Body of pancreas (tissue), 4 donors: Measurements from ENCODE around the gene LINS1.

ENCODE experiments used
- CTCF ChIP-seq, 7 experiments: fragments of 450-650 bp in 4 of 7; fragments of 200-600 bp in 3 of 7; sonication (generic) in 3 of 7; IDR thresholded peaks; one replicate each; pipeline ENCODE4 v1.5.1; 2016 to 2019; ENCODE audit warnings: antibody characterized with exemption in 7 of 7
- POLR2A ChIP-seq, 3 donors: fragments of 450-650 bp; IDR thresholded peaks; one replicate each; pipeline ENCODE4 v1.6.1; 2016; ENCODE audit warnings: antibody characterized with exemption in 3 of 3, mild to moderate bottlenecking in 2 of 3

DNA sequence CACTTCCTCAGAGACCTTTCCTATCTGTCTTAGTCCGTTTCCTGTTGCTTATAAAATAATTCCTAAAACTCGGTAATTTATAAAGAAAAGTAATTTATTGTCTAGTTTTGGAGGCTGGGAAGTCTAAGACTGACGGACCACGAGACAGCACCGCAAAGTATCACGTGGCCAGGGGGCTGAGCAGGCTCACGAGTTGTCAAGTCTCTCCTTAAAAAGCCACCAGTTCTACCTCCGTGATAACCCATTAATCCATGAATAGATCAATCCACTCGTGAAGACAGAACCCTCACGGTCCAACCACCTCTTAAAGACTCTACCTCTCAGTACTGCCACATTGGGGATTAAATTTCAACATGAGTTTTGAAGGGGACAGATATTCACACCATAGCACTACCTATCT, 821 bp downstream of the LINS1 start:
- no peak for TF ChIP-seq POLR2A (IDR thresholded peaks at IDR 0.05)
- no peak for TF ChIP-seq CTCF (IDR thresholded peaks at IDR 0.05)
